ENCODE results near the gene SFTPB.
A peak's percentile ranks its signal among the peaks of the same experiment; 100 is the strongest.
"Not testable (repeated sequence)": the region's sequence is repeated elsewhere in the genome, so short reads cannot be mapped to it uniquely, and the experiment has no call there.

The SFTPB gene

GRCh38 chr2:85668009-85668856, at the start of gene SFTPB:
Gene SFTPB (minus strand): TSS chr2:85668199. CDS start chr2:85668183, 16 bp downstream.
- no peak for DNase-seq (ENCODE audit: low read depth)

- no peak for DNase-seq (ENCODE audit: low read depth)
Observed at GRCh38 chr2:85717308-85718008, 49.5 kb upstream of the SFTPB start.

DNA sequence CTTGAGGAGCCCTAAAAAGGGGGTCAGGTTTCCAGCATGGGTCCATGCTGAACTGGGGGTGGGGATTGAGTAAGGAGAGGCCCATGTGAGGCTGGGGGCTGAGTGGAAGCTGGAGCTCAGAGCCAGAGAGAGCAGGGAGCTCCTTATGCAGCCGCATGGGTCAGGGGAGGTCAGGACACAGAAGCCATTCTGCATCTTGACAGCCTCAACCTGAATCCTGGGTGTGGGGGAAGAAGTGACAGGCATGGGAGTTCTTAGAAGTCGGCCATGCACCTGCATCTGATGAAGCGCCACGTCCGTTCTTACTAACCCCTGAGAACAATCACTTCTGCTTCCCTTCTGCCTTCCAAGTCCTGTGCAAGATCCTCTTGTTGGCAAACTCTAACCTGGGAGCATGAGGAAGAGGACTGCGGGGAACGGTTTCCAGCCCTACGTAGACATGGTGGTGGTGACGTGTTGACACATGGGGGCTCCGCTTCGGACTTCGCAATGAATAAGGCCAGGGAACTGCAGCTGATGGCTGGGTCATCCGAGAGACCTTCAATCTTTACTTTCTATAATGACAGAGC, 48.4 kb upstream of the SFTPB start:
- no peak for DNase-seq (ENCODE audit: low read depth)

- DNase-seq (ENCODE audit: low read depth), result no peak
Observed at GRCh38 chr2:85714841-85715240, 46.8 kb upstream of the SFTPB start.

DNA sequence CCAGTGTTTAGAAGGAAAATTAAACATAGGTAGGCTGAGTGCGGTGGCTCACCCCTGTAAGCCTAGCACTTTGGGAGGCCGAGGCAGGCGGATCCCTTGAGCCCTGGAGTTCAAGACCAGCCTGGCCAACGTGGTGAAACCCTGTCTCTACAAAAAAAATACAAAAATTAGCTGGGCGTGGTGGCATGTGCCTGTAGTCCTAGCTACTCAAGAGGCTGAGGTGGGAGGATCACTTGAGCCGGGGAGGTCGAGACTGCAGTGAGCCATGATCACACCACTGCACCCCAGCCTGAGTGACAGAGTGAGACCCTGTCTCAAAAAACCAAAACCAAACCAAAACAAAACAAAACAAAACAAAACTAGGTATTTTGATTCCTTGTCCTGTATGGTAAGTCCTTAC, 46.4 kb upstream of the SFTPB start:
- not testable (repeated sequence) for DNase-seq (ENCODE audit: low read depth)

- no peak for DNase-seq (ENCODE audit: low read depth)
Observed at GRCh38 chr2:85713836-85714235, 45.8 kb upstream of the SFTPB start.

- DNase-seq (ENCODE audit: low read depth), result no peak
Observed at GRCh38 chr2:85712849-85713612, 45.0 kb upstream of the SFTPB start.

- no peak for DNase-seq (ENCODE audit: low read depth)
Observed at GRCh38 chr2:85712336-85712735, 44.3 kb upstream of the SFTPB start.

- no peak for DNase-seq (ENCODE audit: low read depth)
Observed at GRCh38 chr2:85711578-85712060, 43.6 kb upstream of the SFTPB start.

DNA sequence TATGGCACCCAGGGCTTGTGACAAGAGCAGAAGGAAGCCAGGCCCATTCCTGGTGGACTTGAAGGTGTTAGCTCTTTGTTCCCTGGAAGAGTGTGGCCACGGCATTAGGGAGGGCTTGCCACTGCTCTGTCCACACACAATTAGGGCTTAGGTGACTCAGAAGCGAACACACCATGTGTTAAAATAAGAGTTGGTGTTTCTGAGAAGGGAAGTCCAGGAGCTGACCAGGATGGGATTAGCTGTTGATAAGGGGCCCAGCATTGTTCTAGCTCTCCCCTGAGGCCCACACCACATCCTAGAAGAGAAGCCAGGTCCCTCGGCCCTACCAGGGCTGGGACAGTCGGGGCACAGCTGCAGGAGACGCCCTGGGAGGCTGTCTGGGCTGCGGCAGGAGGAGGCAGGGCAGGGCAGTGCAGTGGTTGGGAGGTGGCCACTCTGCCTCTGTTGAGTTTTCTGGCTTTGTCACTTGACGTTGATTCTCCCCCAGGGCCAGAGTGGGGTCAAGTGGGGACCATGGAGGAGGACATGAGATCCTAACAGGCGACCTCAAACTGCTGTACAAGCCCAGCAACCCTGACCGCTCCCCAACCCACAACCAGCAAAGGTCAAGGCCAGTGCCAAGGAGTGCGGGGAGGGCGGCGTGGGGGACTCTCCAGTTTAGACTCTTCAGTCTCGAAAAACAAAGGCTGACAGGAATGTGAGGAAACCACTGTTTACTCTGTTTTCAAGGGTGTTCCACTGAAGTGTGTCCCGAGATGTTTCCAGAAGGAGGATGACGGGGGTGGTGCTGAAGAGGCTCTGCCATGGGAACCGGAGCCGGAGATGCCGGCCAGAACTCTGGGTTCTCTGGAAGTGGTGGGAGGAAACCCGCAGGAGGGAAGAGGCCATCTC, 42.9 kb upstream of the SFTPB start:
- DNase-seq (ENCODE audit: low read depth), result no peak

DNA sequence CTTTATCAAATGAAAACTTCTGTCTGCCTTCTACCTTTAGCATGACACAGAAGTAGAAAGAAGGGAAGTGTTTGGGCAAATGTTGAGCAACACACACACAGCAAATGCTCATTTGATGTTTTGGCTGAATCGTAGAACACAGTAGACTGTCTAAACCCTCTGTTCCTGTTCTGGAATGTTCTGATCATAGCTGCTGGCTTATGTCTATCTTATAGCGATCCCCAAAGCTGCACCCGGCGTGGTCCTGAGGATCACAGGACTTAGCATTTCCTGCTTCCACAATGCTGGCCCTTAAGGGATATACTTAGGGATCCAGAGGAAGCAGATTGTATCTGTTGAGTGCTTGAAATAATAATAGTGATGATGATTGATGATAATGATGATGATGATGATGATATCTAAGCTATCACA, 41.4 kb upstream of the SFTPB start:
- no peak for DNase-seq (ENCODE audit: low read depth)

- no peak for DNase-seq (ENCODE audit: low read depth)
Observed at GRCh38 chr2:85708641-85709040, 40.6 kb upstream of the SFTPB start.

- peak; percentile 58 for DNase-seq (ENCODE audit: low read depth)
Observed at GRCh38 chr2:85707304-85707703, 39.3 kb upstream of the SFTPB start.

DNA sequence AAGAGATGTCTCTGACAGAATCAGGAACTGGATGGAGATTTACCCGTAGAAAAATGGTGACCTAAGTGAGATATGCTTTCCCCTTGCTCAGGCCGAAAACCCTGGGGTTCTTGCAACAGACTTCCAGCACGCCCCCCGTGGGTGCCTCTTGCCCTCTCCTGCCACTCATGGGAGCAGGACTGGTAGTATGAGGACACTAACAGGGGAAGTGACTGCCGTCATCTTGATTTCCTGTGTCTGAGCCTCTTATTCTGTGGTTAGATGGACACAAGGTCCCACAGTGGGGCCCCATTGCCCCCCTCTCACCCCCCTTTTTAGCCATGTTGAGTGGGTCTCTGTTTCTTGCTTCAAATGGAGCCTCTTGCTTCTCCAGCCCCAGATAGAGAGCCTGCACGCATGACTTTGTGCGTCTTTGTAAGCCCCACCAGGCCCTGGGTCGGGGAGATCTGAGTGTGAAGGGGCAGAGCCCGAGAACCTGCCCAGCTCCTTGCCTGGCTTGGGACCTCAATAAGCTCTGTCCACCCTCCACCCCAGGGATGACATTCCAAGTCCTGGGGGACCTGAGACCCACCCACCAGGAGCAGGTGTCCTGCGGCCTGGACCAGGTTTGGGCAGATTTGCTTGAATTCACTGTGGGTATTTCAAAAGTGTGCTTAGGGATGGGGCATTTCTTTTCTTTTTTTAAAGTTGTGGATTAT, 38.7 kb upstream of the SFTPB start:
- no peak for DNase-seq (ENCODE audit: low read depth)

GRCh38 chr2:85706063-85706462, 38.1 kb upstream of the SFTPB start:
- no peak for DNase-seq (ENCODE audit: low read depth)

GRCh38 chr2:85705680-85706039, 37.7 kb upstream of the SFTPB start:
- no peak for DNase-seq (ENCODE audit: low read depth)

GRCh38 chr2:85704800-85705679, 37.0 kb upstream of the SFTPB start:
- DNase-seq (ENCODE audit: low read depth), result no peak

DNA sequence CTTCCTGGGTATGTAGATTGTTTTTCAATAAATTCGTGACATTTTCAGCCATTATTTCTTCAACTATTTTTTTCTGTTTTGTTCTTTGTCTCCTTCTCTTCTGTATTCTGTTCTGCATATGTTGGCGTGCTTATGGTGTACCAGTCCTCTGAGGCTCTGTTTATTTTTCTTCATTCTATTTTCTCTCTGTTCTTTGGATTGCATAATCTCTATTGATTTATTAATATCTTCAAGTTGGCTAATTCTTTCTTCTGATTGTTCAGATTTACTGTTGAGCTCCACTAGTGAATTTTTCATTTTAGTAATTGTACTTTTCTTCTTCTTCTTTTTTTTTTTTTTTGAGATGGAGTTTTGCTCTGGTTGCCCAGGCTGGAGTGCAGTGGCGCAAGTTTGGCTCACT, 36.0 kb upstream of the SFTPB start:
- no peak for DNase-seq (ENCODE audit: low read depth)

- no peak for DNase-seq (ENCODE audit: low read depth)
Observed at GRCh38 chr2:85703329-85703728, 35.3 kb upstream of the SFTPB start.

DNA sequence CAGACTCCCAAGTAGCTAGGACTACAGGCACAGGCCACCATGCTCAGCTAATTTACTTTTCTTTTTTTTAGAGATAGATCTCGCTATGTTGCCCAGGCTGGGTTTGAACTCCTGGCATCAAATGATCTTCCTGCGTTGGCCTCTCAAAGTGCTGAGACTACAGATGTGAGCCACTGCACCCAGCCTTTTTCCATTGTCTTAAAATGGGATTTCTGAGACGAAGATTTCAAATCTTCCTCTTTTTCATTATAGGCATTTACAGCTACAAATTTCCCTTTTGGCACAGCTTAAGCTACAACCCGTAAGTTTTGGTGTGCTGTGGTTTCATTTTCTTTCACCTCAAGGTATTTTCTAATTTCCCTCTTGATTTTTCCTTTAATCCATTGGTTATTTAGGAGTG, 34.8 kb upstream of the SFTPB start:
- no peak for DNase-seq (ENCODE audit: low read depth)
